Colonic mucosa (tissue), 4 donors: ENCODE results near the gene FBRSL1. TPM values are rescaled to one million over a fixed set of nuclear protein-coding genes. Genes with fewer than 3 reads are reported as not detected.

Source experiments
- DNase-seq: peaks from one replicate; pipeline ENCODE4 v3.0.0-alpha.2; 2020
- H3K27ac ChIP-seq: fragments of 200-600 bp; one replicate; pipeline ENCODE4 v1.8.0; 2021
- H3K27me3 ChIP-seq: fragments of 200-600 bp; one replicate; pipeline ENCODE4 v1.8.0; 2021
- H3K36me3 ChIP-seq: fragments of 200-600 bp; one replicate; pipeline ENCODE4 v1.8.0; 2021
- H3K4me1 ChIP-seq: fragments of 200-600 bp; one replicate; pipeline ENCODE4 v1.8.0; 2021; ENCODE audit warnings: mild to moderate bottlenecking
- H3K4me3 ChIP-seq: fragments of 200-600 bp; one replicate; pipeline ENCODE4 v1.8.0; 2021
- H3K9ac ChIP-seq, 2 donors: one replicate each; pipeline ENCODE4 v1.7.0; 2013; ENCODE audit warnings: control low read depth in 2 of 2, low read depth in 2 of 2, low read length in 2 of 2
- H3K9me3 ChIP-seq: fragments of 200-600 bp; one replicate; pipeline ENCODE4 v1.8.0; 2021
- CTCF ChIP-seq: fragments of 200-600 bp; IDR thresholded peaks from one replicate; pipeline ENCODE4 v1.8.0; 2022; ENCODE audit warnings: antibody characterized with exemption, mild to moderate bottlenecking
- intact Hi-C: fragments of 100-400 bp; cut with DNase I; formaldehyde crosslinking; loops from one replicate; pipeline ENCODE4 v1.14.1; 2022
- total RNA-seq, 2 donors: library from RNA; stranded (reverse); fragmentation: NEBNext Ultra II Directional in 1 of 2; extraction: Animal tissue kit (Norgen Biotek cat#: 25700) in 1 of 2; gene quantifications; one replicate each; pipeline ENCODE4 v1.2.1, GENCODE V29; 2021
- donor health status: healthy.
- donor health status: DM: no; HTN: no; CAD: no.
- donor health status: DM: no; HTN: no; CAD: no.

Gene FBRSL1
- total RNA-seq, 2 donors from 2014 or later = 51.9 to 101 TPM

- H3K4me3 ChIP-seq = no peak overlapping the region
- H3K36me3 ChIP-seq = no peaks in the 10 kb centered on the region
- TF ChIP-seq CTCF = no peak
- no peaks in the 10 kb centered on the region for H3K4me1 ChIP-seq
- H3K27ac ChIP-seq = no peak overlapping the region
- DNase-seq = no peak
- no peaks in the 10 kb centered on the region for H3K9me3 ChIP-seq
- H3K27me3 ChIP-seq = no peaks in the 10 kb centered on the region
- intact Hi-C loops = no loop called here
- no peak overlapping the region for H3K9ac ChIP-seq
These were observed 10.7 kb upstream of the FBRSL1 start for GRCh38 chr12:132479291-132479690.

GRCh38 chr12:132479938-132480622 lies 9.9 kb upstream of the FBRSL1 start:
- intact Hi-C loops = no loop called here
- H3K9me3 ChIP-seq = no peaks in the 10 kb centered on the region
- no peak for TF ChIP-seq CTCF
- H3K4me1 ChIP-seq = no peaks in the 10 kb centered on the region
- no peaks in the 10 kb centered on the region for H3K27me3 ChIP-seq
- H3K27ac ChIP-seq = no peak overlapping the region
- no peak for DNase-seq
- no peak overlapping the region for H3K9ac ChIP-seq
- no peak overlapping the region for H3K4me3 ChIP-seq
- no peaks in the 10 kb centered on the region for H3K36me3 ChIP-seq

- no peaks in the 10 kb centered on the region for H3K27me3 ChIP-seq
These were observed 9.3 kb upstream of the FBRSL1 start for GRCh38 chr12:132480623-132481132.

GRCh38 chr12:132481345-132481744 lies 8.6 kb upstream of the FBRSL1 start:
- intact Hi-C loops = no loop called here
- Histone ChIP-seq H3K4me3 (no peak overlapping the region), H3K36me3 (no peaks in the 10 kb centered on the region), H3K27ac (no peak overlapping the region), H3K9ac (no peak overlapping the region), H3K4me1 (no peaks in the 10 kb centered on the region), H3K27me3 (no peaks in the 10 kb centered on the region), H3K9me3 (no peaks in the 10 kb centered on the region)
- TF ChIP-seq CTCF = no peak
- no peak for DNase-seq

More at GRCh38 chr12:132480623-132481132, 9.3 kb upstream of the FBRSL1 start:
- no peak overlapping the region for H3K4me3 ChIP-seq
- no peaks in the 10 kb centered on the region for H3K36me3 ChIP-seq
- DNase-seq = no peak
- H3K27ac ChIP-seq = no peak overlapping the region
- no peak overlapping the region for H3K9ac ChIP-seq
- H3K9me3 ChIP-seq = no peaks in the 10 kb centered on the region
- TF ChIP-seq CTCF = no peak
- intact Hi-C loops = no loop called here
- H3K4me1 ChIP-seq = no peaks in the 10 kb centered on the region

GRCh38 chr12:132481771-132482745 lies 7.9 kb upstream of the FBRSL1 start:
- DNase-seq = no peak
- H3K36me3 ChIP-seq = no peaks in the 10 kb centered on the region
- no peaks in the 10 kb centered on the region for H3K4me1 ChIP-seq
- no peak overlapping the region for H3K9ac ChIP-seq
- H3K9me3 ChIP-seq = no peaks in the 10 kb centered on the region
- intact Hi-C loops = no loop called here
- H3K27me3 ChIP-seq = no peaks in the 10 kb centered on the region
- no peak overlapping the region for H3K4me3 ChIP-seq
- no peak for TF ChIP-seq CTCF
- H3K27ac ChIP-seq = no peak overlapping the region
